DMS79 (cell line): ENCODE data around the gene MANF.

ENCODE experiments used
- DNase-seq: peaks from one replicate; lab custom pipeline; 2025; lab: John Stamatoyannopoulos, UW

MANF gene

DNA sequence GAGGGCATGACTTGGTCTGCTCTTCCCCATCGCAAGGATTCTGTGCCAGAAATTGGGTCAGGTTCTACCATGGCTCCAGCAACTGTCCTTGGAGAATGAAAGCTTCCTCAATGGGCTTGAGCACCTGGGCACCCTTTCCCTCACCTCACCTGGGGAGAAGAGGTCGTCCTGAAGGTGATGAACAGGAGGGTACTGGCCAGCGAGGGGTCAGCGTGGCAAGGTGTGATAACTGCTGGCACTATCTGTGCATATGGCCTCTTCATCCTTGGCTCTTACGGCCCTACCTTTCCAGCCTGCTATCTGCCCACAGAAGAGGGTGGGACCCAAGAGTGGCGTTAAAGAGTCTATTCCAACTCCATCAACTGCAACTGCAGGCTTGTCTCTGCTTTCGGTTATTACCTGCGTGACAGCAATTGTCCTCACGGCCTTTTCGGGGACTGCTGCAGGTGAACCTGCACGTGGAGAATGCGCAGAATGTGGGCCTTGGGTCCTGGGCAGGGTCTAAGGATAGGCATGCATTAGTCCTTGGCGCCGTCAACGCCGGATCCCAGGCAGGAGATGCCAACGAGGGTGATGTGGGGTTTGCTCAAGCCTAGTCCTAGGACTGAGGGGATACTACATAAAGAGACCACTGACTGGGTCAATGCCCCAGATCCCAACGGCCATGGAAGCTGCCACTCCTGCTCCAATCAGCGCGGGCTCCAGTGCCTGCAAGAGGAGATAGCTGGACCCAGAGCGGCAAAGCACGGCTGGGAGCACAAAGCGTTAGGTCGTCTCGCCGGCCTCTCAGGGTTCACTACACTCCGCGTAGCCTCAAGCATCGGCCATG, 5.4 kb downstream of the MANF start:
- no peak for DNase-seq

DNA sequence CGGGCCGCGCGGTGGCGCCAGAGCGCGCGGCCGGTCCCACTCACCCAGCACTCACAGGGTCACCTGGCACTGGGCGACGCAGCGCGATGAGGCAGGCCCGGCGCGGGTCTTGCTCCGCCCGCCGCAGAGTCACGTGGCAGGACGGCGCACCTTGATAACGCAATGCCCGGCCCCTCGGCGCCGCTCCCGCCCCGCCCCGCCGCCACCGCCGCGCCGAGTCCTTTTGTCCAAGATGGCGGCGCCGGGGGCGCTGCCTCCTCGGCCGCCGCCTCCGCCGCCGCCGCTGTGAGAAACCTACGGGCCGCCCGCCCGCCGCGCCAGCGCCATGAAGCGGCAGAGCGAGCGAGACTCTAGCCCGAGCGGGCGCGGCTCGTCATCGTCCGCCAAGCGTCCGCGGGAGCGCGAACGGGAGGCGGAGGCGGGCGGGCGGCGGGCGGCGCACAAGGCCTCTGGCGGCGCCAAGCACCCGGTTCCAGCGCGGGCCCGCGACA, 6.0 kb downstream of the MANF start, which contains the start of gene RBM15B:
Gene RBM15B (plus strand): TSS at position 211 of the 491 bp plus-strand sequence. CDS start 115 bp downstream, at position 326.
- DNase-seq = peak; percentile 53

DNA sequence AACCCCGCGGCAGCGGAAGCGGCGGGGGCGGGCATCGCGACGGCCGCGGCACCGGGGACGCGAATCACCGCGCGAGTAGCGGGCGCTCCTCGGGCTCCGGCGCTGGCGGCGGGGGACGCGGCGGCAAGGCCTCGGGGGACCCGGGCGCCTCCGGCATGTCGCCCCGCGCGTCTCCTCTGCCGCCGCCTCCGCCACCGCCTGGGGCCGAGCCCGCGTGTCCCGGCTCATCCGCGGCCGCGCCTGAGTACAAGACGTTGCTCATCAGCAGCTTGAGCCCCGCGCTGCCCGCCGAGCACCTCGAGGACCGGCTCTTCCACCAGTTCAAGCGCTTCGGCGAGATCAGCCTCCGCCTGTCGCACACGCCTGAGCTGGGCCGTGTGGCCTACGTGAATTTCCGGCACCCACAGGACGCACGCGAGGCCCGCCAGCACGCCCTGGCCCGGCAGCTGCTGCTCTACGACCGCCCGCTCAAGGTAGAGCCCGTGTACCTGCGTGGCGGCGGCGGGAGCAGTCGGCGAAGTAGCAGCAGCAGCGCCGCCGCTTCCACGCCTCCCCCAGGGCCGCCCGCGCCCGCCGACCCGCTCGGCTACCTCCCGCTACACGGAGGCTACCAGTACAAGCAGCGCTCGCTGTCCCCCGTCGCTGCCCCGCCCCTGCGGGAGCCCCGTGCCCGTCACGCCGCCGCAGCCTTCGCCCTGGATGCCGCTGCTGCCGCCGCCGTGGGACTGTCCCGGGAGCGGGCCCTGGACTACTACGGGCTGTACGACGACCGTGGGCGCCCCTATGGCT, 6.7 kb downstream of the MANF start:
- DNase-seq = no peak

DNA sequence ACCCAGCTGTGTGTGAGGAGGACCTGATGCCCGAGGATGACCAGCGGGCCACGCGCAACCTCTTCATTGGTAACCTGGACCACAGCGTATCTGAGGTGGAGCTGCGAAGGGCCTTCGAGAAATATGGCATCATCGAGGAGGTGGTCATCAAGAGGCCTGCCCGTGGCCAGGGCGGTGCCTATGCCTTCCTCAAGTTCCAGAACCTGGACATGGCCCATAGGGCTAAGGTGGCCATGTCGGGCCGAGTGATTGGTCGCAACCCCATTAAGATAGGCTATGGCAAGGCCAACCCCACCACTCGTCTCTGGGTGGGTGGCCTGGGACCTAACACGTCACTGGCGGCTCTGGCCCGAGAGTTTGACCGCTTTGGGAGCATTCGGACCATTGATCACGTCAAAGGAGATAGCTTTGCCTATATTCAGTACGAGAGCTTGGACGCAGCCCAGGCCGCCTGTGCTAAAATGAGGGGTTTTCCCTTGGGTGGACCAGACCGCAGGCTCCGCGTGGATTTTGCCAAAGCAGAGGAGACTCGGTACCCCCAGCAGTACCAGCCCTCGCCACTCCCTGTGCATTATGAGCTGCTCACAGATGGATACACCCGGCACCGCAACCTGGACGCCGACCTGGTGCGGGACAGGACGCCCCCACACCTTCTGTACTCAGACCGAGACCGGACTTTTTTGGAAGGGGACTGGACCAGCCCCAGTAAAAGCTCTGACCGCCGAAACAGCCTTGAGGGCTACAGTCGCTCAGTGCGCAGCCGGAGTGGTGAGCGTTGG, 7.5 kb downstream of the MANF start:
- DNase-seq = no peak

DNA sequence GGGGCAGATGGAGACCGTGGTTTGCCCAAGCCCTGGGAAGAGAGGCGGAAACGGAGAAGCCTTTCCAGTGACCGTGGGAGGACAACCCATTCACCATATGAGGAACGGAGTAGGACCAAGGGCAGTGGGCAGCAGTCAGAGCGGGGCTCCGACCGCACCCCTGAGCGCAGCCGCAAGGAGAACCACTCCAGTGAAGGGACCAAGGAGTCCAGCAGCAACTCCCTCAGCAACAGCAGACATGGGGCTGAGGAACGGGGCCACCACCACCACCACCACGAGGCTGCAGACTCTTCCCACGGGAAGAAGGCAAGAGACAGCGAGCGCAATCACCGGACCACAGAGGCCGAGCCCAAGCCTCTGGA, 8.0 kb downstream of the MANF start:
- DNase-seq = no peak

DNA sequence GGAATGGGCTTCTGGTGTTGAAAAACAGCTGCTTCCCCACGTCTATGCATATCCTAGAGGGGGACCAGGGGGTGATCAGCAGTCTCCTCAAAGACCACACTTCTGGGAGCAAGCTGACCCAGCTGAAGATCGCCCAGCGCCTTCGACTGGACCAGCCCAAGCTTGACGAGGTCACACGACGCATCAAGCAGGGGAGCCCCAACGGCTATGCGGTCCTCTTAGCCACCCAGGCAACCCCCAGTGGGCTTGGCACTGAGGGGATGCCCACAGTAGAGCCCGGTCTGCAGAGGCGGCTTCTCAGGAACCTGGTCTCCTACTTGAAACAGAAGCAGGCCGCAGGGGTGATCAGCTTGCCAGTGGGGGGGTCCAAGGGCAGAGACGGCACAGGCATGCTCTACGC, 8.5 kb downstream of the MANF start:
- DNase-seq = no peak

DNA sequence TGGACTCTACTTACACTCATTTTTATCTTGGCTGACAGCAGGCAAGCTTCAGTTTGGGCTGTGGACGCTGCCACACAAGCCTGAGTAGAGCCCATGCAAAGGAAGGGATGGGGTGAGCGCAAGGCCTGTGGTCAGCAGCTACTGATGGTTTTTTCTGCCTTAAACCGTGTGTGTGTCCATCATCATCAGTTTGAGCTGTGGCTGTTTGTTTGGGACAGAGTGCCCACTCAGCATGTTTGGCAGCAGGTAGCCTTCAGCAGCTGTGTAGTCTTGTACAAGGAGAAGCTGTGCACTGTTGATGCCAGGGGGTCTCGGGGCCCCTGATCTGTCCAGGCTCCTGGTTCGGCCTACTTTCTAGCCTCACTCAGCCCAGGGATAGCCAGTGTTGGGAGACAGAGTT, 9.4 kb downstream of the MANF start:
- no peak for DNase-seq

DNA sequence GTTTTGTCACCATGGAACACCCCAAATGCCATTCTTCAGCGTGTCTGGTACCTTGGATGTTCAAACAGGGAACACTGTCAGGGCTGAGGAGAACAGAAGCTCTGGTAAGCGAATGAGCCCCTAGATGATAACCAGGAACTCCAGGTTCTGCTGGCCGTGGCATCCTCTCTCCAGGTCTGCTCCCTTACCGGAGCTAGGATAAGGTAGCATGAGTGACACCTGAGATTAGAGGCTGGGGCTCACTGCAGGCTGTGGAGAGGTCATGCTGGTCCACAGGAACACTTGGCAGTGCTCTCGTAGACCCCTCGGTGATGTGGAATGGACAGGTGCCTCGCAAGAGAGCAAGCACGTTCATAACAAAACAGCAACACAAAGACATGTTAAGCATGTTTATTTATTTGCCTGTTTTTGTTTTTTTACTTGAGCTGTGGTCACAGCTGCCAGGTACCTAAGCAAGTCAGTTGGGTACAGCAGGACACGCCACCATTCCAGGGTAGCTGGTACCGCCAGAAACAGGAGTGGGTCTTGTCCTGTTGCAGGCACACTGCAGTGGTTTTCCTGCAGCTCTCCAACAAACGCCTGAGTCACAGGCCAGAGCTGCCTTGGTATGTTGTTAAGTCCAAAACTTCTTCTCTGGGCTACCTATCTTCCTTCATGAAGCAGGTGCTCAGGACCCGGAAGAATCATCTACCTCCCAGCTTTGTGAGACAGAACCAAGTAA, 10.6 kb downstream of the MANF start:
- DNase-seq = no peak

DNA sequence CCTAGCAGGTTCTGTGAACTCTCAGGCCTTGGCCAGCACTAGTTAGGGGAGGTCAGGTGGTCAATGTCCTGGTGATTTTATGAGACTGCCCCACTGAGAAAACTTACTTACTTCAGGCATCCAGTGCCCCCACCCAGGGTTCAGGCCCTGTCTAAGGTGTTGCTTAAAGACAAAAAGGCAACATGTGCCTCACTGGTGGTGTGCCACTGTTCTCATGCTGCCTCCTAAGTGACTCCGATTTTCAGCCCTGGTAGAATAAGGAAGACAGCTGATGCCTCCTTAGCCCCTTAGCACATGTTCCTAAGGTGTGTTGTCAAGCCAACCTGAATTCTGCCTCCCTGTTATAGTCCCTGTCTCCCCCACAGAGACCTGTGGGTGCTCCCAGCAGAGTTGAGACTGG, 11.3 kb downstream of the MANF start:
- no peak for DNase-seq

DNA sequence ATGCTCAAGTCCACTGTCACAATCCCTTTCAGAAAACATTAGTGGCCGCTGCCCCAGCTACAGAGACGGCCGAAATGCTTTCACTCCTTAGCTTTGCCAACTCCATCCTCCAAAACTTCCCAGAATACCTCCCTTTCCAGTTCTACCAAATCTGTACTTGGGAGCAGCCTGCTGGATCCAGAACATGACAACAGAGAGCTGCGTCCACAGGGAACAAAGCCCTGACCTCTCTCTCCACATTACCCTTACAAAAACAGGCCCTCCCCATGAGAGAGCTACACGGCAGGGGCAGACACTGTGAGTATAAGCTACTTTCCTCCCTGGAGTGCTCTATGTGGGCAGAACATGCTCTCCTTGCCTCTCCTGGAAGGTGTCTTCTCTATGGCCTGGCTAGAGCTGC, 12.3 kb downstream of the MANF start:
- DNase-seq = no peak

DNA sequence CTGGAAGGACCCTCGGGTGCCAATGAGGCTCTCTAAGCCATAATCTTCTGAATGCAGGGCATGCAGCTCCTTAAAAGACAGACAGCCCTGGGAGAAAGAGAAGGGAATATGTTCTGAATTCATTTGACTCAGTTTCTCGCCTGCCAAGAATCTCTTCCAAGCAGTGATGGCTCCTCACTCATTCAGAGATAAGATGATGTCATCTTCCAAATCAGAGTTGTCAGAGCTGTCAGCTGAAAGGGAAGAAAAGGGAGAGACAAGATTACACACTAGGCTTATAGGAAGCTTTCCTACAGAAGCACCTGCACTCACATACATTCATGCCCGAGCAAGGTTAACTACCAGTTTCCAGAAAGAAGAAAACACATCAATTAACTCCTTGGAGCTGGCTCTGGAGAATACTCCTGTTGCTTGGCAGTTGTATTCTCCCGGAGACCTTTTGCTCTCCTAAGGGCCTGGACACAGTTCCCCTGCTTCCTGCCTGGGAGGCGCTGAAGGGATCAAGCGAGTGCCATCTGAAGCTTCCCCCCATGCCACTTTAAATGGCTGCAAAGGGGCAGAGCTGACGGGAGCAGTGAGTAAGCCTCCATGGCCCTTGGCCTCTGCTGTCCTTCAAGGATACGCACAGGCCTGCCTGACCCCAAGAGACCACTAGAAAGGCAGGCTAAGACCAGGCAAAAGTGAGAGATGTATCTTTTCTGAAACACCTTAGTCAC, 13.7 kb downstream of the MANF start:
- DNase-seq = no peak

DNA sequence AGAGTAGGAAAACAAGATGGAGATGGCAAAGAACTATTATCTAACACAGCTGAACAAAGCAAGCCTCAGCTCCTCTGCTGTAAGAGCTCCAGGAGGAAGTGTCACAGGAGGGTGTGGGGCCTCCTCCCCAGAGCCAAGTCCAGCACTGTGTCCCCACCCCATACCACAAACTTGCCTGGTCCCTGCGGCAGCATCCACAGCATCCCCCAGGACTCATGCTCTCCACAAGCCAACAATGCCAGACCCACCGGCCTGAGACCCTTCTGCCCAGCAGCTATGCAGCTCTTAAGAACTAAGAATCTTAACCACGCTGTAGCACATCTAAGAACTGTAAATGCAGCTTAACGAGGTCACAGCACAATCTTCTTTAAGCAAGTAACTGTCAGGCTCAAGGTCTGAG, 15.1 kb downstream of the MANF start:
- no peak for DNase-seq

DNA sequence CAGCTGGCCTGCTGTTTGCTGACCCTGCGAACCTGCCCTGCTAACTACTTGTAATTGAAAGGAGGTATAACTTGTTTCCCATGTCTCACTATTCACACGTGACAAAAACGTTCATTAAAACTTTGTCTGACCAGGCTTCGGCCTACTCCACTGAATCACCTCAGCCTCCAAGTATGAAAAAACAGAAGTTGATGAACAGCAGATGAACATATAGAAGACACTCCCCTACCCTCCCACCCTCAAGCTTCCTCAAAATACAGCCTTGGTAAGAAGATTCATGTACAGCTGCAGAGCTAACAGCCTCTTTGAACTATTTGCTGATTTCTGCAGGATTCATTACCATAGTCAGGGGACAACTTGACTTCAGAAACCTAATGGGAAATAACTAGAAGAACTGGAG, 16.6 kb downstream of the MANF start:
- no peak for DNase-seq

DNA sequence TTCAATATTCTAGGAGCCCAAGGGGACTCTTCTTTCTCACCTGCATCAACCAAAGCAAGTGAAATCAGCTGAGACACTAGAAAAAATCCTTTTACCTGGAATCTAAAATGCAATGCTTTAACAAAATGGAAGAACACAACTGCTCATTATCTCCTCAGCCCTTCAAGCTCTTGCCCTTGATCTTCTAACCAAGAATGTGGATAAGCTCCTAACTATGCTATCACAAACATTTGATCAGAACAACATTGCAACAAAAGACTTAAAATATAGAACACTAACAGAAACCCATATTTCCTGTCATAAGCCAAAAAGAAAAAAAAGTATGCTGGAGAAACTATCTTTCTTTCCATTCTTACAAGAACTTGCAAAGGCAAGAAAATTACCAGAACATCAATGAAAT, 18.6 kb downstream of the MANF start:
- no peak for DNase-seq

DNA sequence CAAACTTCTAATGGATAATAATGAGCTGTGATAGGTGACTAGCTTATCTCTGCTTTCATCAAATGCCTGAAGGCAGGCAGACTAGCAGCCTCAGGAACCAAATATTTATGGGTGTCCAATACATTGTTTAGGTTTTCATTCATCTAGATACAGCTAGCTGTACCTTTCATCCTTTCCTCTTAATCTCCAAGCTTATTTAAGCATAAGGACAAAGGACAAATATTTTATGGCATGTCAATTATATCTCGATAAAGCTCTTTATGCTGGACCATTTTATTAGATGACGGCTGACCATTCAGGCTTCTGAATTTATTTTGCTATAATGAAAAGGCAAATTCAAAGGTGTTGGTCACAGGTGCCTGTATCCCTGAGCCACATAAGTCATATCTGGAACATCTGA, 22.9 kb downstream of the MANF start:
- DNase-seq = no peak

DNA sequence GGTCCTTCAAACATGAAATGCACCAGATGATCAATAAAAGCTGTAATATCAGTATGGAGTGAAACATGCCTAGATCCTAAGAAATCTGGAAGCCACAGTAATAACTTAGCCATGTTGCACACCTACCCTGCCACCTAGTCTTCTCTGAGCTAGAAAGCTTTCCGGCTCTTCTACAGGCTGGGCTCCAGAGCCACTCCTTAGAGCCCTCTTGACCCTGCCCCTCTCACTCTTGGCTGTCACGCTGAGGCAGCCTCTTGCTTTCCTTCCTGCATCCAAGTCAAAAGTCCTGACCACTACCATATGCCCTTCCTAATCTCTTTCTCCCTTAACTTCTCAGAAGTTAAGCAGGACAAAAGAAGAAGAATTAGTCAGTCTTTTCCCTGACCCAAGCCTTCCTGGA, 23.7 kb downstream of the MANF start:
- no peak for DNase-seq

DNA sequence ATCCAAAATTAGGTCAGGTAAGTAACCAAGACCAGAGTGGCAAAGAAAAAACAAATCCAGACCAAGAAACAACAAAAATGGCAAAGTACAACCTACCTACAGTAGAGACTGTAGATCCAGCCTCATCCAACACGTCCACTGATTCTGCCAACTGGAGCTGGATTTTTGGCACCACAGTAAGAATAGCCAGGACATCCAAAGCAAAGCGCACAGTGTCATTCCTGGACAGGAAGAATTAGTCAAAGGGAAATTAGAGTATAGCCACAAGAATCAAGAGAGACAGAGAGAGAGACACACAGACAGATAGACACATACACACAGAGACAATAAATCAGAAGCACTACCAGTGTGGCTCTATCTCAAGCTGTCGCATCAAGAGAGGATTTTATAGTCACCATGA, 37.1 kb downstream of the MANF start:
- DNase-seq = no peak

DNA sequence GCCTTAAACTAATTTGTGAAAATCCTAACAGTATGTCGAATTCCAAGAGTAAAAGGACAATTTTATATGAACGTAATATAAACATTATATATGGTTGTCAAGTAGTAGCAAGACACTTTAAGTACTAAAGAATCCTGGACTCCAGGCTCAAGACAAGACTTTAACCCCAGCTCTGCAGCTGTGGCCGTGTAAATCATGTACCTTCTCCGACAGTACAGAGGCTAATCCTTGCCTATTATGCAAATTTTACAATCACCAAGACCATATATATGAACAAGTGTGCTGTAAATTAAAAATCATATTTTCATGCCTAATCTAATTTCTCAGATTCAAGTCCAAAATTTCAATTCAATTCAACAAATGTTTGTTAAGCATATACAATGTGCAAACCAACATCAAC, 41.8 kb downstream of the MANF start:
- no peak for DNase-seq

DNA sequence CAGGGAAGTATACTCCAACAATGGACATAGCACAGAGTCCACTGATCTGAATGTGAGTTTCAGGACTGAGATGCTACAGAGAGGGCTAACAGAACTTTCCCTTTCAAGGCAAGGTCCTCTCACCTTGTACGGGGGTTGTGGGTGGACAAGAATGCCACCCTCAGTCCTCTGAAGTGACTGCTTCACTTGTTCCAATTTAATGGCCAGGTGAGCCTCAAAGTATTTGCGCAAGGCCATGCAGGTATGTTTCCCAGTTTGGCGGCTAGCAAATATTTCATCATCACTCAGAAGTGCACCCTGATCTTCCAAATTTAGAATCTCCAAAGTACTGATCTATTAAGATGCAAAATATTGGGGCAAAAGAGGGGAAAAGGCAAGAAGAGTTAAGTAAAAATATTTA, 44.0 kb downstream of the MANF start:
- DNase-seq = no peak

DNA sequence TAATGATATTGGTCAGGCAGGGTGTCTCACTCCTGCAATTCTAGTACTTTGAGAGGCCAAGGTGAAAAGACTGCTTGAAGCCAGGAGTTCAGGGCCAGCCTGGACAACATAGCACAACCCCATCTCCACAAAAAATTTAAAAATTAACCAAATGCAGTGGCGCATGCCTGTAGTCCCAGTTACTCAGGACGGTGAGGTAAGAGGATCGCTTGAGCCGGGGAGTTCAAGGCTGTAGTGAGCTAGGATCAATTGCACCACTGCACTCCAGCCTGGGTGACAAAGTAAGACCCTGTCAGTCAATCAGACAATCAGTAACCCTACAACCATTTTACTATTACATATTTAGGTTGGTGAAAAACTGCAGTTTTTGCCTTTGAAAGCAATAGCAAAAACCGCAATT, 49.0 kb downstream of the MANF start:
- no peak for DNase-seq

DNA sequence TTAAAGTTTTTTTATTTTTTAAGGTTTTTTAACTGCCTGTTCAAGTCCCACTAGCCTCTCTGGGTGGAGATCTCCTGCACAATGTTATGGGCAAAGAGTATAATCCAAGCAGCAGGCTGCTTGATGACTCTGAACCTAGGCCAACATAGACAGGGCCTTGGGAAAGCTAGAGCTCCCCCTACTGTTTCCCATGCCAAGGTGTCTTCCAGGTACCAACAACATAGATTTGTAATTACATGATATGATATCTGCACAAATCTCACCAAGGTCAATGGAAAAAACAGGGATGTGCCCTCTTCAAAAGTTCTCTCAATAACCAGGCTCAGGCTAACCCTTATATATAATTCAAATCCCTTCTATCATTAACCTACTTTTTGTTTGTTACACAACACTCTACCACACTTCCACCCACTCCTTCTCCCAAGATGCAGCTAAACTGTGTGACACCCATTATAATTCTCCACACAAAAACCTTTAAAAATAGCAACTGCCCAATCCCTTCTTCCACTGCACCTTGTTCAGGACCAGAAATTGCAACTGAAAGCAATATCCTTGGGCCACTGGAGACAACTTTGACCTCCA, 49.7 kb downstream of the MANF start:
- no peak for DNase-seq
